Pulmonary artery endothelial cell (primary cell): ENCODE results near the gene MYADML2. TPM values are rescaled to one million over a fixed set of nuclear protein-coding genes. Genes with fewer than 3 reads are reported as not detected.

ENCODE experiments used
- DNase-seq: peaks from one replicate; pipeline ENCODE4 v3.0.0-alpha.2; 2011; ENCODE audit warnings: low read depth, low spot score
- total RNA-seq: library from RNA; depleted of rRNA; stranded (reverse); fragments of >200 nt; gene quantifications from 2 replicates; pipeline ENCODE4 v1.2.3, GENCODE V29; 2014

MYADML2 gene
- total RNA-seq, 1 donor from 2014 or later, result not detected

DNA sequence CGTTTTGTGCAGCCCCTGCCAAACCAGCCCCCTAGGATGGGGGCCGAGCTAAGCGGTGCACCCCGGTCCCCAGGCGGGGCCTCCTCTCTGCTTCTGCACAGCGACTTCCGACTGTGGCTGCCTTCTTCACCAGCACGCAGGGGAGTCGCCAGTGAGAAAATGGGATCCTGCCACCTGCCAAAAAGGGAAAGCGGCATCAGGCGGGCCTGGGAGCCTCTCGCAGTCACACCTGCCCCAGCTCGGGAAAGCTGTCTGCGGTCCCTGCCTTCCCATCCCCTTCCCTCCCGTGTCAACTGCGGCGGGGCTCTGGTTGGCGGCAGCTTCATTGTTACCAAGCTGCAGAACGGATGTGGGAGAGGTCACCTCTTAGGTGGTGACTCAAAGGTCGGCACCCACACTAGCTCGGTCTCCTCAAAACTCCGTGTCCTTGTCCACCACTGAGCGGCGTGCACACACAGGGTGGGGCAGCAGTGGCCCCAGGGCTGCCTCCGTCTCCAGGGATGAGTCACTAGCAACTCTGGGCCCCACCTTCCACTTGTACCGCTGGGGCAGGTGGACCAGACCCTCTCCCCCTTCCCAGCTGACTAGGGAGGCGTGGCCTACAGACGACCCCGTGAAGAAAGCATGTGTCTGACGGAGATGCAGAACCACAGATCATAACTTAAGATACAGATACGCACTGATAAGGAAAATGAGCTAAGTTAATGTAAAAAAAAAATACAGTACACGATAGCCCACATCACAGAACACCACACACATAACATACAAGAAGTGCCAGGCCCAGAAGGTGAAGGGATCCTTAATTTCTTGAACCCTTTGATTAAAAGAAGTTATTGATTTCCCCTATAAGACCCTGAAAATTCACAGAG lies 34.4 kb downstream of the MYADML2 start:
- no peak for DNase-seq

DNA sequence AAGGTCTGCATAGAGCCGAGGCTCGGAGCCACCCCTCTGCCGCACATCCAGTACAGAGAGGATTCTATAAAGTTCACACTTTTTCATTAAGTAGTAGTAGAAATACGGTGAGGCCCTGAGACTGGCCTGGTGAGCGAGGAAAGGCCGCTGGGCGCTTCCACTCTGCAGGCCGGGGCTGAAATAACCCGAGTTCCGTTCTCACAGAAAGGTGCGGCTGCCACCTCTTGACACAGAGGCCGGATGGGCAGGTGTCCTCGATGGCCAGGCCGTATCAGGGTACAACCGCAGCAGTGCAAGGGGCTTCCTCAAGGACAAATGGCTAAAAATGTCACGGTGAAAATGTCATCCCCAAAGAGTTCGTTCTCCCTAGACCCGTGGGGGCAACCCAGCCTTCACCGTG lies 35.1 kb downstream of the MYADML2 start:
- no peak for DNase-seq

DNA sequence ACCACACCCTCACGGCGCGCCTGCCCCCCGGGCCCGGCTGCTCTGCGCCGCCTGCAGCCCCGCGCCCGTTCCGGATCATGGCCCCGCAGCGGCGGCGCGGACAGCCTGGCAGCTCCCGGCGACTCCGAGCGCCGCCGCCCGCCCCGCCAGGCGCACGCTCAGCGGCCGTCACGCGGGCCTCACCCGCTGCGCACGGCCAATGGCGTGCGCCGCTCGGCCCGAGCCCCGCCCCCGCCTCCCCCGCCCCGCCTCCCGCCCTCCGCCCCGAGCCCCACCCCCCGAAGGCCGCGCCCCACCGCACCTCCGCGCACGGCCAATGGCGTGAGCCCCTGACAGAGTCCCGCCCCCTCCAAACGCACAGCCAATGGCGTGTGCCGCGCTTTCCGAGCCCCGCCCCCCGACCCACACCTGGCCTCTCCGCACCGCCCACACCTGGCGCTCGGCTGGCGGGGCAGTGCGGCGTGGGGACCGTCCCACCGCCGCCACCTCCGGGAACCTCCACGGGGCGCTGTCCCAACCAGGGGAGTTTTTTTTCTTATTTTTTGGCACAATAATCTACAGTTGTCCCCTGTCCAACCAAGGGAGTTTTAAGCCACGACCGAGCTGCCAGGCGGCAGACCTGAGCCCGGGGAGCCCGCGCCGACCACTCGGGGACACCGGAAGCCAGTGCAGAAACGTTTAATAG lies 35.6 kb downstream of the MYADML2 start, which contains the start of gene PCYT2:
Gene PCYT2, minus strand, starts transcription at position 123 of the 685 bp plus-strand sequence. Its CDS starts 44 bp downstream, at position 79.
- DNase-seq, result peak; percentile 37

DNA sequence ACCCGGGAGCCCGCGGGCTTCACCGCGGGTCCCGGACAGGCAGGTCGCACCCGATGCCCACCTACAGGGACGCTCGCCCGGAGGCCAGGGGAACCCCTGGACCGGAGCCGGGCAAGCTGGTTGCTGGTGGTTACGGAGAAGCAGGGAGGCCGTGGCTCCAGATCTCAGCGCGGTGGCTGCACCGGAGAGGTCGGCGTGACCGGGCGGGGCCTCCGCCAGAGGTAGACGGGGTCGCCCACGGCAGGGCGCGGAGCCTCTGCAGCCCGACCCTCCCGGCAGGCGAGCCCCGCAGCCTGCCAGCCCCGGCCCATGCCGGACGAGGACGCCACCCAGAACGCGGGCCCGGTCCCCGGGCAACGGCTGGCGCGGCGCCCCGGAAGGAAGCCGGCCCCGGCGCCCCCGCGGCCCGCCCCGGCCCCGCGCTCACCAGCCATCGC lies 36.2 kb downstream of the MYADML2 start:
- no peak for DNase-seq

DNA sequence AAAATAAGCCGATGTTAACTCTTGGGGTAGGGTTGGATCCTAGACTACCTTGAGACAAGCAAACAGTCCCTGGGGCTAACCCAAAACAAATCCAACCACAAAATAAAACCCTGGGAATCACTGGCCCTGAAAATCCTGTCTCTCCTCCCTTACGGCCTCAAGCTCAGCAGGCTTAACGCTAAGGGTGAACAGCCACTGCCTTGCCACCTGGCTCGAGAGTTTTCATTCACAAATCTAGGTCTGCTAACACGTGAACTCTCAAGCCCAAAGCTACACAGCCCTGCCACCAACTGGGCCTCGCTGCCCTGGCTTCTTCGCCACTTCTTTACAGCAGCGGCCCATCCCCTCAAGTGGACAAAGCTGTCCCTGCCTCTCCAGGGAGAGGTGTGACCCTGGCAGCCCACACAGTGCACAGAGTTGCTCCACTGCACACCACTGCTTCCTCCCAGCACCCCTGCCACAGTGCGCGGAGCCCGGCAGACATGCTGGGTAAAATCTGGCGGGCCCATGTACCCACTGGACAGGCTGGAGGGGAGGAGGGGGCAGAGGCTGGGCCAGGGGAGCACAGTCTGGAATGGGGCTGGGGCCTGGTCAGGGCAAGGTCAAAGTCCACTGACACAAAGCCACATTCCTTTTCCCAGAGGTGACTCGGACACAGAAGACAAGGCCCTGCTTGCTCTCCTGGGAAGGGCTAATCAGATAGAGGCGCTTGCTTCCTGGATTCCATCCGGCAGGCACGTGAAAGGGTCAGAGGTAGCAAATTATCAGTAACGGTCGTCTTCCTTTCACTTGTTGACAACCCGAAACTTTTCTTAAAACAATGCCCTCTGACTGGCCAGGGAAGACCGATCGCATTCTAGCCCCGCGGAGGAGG lies 36.8 kb downstream of the MYADML2 start:
- no peak for DNase-seq

DNA sequence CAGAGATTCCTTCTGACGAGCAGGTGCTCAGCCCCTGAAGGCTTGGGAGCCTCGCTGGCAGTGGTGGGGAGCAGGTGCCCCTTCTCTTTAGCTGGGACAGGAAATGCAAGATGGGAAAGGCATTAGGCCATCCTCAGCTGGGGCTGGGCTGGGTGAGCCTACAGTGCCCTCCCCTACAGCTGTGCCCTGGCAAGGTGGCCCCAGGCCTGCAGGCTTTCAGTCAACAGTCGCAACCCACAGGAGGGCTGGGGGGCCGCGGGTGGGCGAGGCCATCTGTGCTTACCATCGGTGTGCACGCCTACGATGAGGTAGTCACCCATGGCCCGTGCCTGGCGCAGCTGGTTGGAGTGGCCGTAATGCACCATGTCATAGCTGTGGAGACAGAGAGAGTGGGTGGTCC lies 37.8 kb downstream of the MYADML2 start:
- no peak for DNase-seq

DNA sequence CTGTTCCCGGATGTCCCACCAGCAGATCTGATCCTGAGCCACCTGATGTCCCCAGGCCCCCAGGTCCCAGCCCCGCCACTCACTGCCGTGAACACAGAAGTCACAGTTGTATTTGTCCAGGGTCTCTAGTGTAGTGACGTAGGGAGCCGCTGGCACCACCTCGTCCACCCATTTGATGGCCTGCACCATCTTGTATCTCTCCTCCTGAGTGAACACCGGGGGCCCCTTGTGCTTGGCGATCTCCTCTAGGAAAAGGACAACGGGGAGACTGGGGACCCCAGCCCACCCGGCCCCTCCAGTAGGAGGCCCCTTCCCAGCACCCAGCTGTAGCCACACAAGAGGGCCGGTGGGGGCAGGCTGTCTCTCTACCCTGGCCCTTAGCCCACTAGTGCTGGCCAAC lies 38.2 kb downstream of the MYADML2 start:
- no peak for DNase-seq

DNA sequence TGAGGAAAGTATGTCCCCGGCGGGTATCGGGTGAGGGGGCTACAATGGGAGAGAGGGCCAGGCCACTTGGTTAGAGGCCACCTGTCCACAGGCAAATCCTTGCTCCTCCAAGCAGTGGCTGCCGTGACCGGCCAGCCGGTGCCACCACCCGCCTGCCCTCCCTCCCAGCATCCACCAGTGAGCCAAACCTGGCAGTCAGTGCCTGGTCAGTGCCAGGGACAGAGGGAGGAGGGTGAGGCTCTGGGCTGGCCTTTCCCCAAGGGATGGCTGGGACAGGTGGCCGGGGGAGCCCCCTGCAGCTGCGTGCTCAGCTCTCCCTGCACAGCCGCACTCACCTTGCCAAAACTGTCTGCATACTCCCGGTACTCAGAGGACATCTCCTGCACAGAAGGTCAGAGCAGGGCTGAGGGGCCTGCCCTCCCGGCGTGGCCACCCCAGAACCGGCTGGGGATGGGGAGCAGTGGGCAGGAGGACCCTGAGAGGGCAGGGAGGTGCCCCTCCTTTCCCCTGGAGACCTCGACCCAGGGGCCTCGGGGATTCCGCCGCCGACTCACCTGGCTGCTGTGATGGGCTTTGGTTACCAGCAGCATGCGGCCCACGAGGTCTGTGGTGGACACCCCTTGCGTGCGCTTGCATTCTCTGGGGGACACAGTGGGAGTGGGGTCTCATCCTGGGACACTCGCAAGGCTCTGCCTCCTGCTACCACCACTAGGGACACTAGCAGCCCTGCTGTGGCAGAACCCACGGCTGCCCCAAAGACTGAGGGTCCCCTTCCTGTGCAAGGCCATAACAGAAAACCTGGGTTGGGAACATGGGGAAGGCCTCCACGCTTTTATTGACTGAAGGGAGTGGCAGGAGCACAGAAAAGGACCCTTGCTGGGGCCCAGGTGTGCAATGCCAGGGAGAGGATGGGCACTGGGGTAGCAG lies 39.6 kb downstream of the MYADML2 start:
- DNase-seq, result no peak

DNA sequence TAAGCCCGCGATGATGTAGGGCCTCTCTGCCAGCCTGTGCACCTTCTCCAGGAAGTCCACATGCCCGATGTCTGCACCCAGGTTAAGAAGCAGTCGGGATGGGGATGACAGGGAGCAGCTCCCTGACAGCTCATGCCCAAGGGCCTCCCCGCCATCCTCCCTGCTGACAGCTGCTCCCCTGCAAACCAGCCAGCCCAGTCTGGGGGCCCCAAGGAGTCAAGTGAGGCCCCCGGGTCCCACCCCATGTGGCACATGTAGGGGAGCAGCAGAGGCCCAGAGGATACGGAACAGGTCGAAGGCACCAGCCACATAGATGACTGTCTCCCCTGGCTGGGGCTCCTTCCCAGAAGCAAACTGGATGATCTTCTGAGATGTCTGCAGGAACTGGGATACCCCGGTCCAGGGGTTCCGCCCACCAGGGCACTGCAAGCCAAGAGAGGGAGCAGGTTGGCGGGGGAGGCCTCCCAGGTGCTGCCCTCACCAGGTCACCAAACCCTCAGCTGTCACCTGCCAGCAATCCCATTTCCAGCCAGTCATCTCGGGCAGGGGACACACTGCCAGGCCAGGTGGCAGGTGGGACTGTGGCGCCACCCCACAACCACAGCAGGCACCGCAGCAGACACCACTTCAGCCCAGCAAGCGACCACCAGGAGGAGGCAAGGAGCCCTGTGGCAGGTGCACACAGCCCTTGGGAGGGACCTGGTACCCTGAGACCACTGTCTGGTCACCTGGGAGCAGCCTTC lies 40.4 kb downstream of the MYADML2 start:
- DNase-seq, result no peak

DNA sequence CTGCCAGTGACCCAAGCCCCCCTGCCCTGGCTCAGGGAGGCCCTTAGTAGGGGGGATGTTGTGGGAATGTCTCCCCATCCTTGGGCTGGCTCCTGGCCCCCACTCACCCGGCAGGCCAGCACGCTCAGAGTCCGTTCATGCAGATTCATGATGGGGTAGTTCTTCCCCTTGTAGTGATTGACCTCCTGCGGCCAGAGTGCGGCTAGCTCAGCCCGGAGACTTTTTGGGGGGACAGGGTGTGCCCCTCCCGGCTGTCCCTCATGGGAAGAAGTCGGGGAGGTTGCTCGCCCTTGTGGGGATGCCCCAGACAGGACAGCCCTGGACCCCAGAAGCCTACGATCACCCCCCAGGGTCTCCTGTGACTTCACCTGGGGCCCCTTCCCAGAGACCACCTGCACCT lies 41.0 kb downstream of the MYADML2 start:
- DNase-seq, result no peak

DNA sequence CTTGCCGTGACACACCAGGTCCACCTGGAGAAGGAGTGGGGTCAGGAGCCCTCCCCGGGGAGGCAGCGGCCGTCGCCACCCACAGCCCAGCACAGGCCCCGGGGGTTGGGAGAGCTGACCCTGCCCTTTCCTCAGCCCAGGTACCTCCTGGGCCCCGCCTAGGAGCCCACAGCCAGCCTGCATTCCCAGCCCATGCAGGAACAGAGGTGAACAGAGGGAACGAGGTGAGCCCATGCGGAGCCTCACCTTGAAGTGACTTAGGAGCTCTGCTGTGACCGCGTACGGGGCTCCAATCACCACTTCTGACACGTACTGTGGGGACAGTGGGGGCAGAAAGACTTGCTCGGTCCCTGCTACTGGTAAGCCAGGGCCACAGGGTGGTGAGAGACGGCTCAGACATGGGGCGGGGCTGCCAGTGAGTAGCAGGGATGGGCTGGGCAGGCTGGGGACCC lies 41.6 kb downstream of the MYADML2 start:
- no peak for DNase-seq

DNA sequence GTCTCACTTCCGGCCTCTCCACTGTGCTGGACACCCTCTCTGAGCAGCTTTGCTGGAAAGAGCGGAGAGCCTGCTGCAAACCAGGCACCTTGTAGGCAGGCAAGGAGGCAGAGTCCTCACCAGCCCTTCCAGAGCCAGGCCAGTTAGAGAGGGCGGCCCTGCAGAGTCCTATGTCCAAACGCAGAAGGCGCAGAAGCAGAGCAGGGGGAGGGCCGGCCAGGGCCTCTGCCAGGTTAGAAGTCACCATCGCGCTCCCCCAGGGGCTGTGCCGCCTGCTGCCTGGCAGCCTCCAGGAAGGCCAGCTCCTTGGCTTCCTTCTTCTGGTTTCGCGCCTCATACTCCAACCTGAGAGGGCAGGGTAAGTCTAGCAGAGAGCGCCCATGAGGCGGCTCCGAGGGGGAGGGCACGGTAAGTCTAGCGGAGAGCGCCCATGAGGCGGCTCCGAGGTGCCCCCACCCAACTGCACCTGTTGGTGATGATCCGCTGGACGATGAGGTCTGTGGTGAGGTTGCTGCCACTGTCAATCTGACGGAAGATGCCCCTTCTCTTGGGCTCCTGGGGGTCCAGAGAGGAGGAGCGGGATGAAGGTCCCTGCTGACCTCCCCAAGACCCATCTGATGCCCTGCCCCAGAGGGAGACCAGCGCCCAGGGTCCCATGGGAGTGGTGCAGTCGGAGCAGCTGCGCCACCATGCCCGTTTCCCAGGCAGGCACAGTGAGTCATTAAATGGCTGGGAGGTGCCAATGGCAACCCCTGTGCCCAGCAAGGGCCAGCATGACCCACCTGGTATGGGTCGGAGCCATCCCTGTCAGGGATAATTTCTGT lies 42.2 kb downstream of the MYADML2 start:
- no peak for DNase-seq

DNA sequence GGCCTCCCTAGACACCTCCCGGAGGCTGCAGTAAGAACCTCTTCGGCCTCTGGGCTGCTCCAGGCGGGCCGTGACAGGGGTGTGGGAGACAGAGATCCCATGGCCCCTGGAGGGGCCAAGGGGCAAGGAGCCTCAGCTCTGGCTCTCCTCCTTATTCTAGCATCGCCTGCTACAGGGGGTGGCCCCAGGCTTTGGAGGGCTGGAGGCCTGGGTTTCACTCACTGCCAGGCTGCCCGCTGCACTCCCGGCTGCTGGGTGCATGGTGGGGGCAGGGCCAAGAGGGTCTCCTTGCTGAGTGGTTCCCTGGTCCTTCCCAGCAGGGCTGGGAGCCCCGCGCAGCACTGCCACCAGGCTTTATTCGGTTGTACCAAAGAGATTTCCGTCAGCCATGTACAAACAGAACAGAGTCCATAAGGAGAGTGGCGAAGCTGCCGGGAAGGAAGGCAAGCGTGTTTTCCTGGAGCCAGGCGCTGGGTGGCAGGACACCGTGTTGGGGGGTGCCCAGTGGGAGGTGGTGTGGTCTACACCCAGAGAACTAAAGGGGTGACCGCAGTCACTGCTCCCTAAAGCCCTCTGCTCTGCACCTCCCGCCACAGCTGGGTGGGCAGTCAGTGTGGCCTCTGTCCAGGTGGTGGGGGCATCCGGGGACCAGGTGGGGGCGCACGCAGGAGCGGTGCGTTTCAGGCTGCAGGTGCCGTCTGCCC lies 43.0 kb downstream of the MYADML2 start:
- no peak for DNase-seq

DNA sequence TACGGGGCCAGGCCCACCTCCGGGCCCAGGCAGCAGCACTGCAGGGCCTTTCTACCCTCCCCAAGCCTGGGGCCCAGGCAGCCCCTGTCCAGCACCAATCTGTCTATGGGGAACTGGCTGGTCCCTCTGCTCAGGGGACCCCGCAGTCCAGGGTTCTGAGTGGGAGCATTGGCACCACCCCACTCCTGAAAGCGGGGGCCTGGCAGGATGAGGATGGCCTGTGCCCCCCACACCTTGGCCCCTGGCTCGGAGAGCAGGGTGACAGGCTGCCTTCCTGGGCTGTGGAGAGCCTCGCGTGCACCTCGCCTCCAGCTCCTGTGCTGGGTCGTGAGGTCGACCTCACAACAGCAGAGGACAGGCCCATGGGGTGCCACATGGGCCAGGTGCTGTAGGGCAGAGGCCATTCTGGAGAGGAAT lies 43.6 kb downstream of the MYADML2 start:
- DNase-seq, result no peak

DNA sequence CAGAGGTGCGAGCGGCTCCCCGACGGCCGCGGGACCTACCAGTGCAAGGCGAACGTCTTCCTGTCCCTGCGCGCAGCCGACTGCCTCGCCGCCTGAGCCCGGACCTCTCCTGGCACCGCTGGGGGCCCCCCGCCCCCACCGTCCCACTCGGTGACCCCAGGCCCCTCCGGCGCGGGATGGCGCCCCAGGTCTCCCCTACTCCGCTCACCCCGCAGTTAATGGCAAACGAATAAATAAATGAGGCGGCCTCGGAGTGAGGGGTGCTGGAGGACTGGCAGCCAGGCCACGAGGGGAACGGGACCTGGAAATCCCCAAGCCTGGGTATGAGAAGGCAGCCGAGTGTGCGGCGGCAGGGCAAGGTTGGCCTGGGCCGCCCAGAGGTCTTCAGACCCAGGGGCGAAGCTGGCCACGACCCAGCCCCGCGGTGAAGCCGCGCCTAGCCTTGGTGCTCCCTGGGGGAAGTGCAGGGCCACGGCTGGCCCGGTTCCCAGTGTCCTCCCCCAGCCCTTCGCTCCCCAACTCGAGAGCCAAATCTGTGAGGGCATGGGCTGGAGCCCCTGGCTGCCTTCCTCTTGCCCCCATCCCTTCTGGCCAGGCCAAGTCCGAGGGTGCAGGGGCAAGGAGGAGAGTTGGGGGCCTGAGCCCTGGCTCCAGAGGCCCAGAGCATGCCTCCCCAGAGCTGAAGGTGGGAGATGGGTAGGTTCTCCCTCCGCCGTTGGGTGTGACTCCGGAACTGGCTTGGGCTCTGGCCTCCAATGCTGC lies 44.2 kb downstream of the MYADML2 start:
- DNase-seq, result no peak

DNA sequence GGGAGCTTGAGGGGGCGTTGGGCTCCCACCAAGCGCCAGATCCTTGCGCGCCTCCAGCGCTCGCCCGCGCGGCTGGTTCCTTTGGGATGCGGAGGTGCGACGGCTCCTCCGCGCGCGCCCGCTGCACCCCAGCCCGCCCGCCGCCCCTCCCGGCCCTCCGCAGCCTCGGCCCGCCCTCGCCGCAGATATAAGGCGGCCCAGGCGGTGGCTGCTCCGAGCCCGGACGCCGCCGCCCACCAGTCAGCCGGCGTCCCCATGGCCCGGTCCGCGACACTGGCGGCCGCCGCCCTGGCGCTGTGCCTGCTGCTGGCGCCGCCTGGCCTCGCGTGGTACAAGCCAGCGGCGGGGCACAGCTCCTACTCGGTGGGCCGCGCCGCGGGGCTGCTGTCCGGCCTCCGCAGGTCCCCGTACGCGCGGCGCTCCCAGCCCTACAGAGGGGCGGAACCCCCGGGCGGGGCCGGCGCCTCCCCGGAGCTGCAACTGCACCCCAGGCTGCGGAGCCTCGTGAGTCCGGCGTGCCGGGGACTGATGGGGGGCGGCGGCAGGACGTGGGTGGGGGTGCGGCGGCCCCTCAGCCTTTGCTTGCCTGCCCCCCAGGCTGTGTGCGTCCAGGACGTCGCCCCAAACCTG lies 44.9 kb downstream of the MYADML2 start, which contains the start of gene NPB:
Gene NPB, plus strand, starts transcription at position 216 of the 630 bp plus-strand sequence. Its CDS starts 40 bp downstream, at position 256.
- no peak for DNase-seq
